Transverse colon (tissue), 4 donors: Measurements from ENCODE around the gene STK33.

Experiments
- CTCF ChIP-seq, 5 experiments: fragments of 200-600 bp in 3 of 5; fragments of 450-650 bp in 2 of 5; sonication (generic) in 3 of 5; IDR thresholded peaks; 1 replicate in 2 of 5; 2 replicates in 3 of 5; pipeline ENCODE4 v1.5.1; 2016 to 2017; ENCODE audit warnings: antibody characterized with exemption in 5 of 5, inconsistent platforms in 3 of 5, mild to moderate bottlenecking in 2 of 5, moderate library complexity in 1 of 5
- POLR2AphosphoS5 ChIP-seq, 3 donors: sonication (generic); formaldehyde crosslinking; IDR thresholded peaks; one replicate each; pipeline ENCODE4 v1.6.1; 2016; ENCODE audit warnings: antibody characterized with exemption in 3 of 3

DNA sequence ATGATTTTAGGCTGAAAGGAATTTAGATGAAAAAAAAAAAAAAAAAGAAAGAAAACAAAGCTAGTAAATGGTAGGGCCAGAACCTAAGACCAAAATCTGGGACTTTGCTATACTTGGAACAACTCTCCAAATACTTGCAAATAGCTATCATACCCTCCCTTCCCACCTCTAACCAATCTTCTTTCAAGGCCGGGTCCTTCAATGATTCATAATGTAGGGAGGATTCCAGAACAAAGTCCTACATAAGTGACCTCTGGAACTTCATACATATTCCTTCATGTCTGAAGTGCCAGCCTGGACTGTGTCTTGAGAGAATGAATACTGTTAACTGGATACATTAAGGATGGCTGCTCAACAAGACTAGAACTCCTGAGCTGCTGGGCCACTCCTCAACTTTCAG, 9.9 kb downstream of the STK33 start:
- TF ChIP-seq CTCF (IDR thresholded peaks at IDR 0.05) (no peak), POLR2AphosphoS5 (IDR thresholded peaks at IDR 0.05) (no peak)
